Stimulated activated naive CD4-positive, alpha-beta T cell treated with Interleukin-2 at 50 U/mL for 16 hours (primary cell): ENCODE measurements around the gene CARNS1.
"Not testable (repeated sequence)": the region's sequence is repeated elsewhere in the genome, so short reads cannot be mapped to it uniquely, and the experiment has no call there.

Experiments used
- DNase-seq: peaks from one replicate; lab custom pipeline; 2025; lab: John Stamatoyannopoulos, UW

The CARNS1 gene

DNA sequence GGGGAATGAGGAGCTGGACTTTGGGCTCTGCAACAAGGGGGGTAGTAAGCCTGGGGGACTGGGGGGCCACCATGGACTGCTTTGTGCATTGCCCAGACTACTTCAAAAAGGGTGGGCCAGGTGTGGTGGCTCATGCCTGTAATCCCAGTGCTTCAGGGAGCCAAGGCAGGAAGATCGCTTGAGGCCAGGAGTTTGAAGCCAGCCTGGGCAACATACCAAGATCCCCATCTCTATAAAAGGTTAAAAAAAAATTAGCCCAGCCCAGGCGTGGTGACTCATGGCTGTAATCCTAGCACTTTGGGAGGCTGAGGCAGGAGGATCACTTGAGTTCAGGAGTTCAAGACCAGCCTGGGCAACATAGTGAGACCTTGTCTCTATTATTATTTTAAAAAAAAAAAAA is 50.1 kb downstream of the CARNS1 start:
- not testable (repeated sequence) for DNase-seq

DNA sequence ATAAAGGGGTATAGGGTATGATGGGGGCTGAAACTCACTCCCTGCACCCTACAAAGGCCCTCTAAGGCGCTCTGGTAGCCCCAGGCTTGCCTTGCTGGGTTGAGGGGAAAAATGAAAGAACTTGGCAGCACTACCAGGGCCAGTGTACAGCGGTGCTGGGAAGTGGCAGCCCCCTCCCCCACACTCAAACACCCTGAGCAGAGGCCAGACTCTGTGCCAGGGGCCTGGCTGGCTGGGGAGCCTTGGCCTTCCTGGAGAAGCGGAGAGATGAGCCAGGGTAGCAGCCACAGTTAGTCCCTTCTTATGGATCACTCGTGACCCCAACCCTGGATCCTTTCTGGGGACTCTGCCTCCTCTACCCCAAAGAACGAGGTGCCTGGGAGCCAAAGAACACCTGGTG is 50.9 kb downstream of the CARNS1 start:
- no peak for DNase-seq

DNA sequence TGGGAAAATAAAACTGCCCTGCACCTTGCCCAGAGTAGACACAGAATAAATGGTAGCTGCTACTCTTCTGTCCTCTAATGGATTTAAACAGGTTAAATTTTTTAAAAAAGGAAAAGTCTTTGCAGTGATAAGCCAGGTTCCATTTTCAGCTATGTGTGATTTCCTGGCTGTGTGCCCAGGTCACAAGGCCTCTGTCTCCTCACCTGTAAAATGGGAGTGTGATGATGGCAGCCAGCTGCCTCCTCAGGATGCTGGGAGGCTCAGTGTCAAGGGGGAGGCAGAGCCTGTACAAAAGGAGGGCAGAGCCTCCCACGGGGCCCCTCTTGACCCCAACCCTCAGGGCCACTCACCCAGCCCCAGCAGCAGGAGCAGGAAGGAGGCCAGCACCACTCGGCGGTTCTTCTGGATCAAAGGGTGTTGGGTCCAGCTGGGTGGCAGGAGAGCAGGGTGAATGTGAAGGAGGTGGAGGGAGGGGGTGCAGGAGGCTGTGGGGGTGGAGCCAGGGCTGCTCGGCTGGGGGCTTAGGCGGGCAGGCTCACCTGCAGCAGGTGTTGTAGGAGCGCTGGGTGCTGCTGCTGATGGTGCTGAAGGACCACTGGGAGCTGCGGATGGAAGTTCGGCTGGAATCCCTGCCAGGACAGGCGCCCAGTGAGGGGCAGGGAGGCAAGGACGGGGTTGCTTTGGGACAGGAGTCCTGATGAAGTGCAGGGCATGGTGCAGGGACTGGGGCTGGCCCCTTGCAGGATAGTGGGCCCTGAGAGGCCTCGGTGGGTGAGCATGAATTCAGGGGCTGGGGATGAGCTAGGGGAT is 51.7 kb downstream of the CARNS1 start:
- DNase-seq = no peak

DNA sequence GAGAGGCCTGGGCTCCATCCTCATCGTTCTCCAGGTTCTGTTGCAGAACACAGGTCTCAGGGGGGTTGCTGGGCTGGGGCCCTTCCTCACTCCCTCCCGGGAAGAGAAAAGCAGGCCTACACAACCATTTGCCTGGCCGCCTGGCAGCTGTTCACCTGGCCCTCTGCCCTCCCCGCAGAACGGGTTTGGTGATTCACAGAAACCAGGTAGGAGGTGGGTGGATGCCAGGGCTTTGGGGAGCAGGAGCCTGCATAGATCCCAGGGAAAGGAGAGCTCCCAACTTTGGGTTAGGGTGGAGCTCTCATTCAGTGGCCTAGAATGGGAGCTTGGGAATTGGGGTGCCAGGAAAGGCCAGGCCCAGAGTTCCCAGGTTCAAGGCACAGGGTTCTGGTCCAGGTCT is 52.6 kb downstream of the CARNS1 start:
- DNase-seq = peak; percentile 5

DNA sequence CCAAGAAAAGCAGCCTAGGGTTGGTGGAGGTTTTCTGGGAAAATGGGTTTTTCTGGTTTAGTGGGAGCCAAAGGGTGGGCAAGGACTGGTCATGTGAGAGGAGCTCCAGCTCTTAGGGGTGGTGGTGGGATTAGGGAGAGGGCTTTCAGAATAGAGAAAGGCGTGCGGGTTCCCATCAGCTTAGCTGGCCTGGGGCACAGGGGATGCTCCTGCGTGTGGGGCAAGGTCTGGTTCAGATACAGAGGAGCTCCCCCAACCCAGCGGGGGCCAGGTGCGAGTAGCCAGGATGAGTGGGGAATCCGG is 52.9 kb downstream of the CARNS1 start:
- no peak for DNase-seq

GRCh38 chr11:67468759-67469507 is 53.5 kb downstream of the CARNS1 start, which contains the start of gene TMEM134:
TMEM134 (minus strand) TSS chr11:67469251; CDS start chr11:67469192, 59 bp downstream.
- peak; percentile 91 for DNase-seq

- no peak for DNase-seq
Observed at GRCh38 chr11:67469508-67469811, 54.0 kb downstream of the CARNS1 start.

DNA sequence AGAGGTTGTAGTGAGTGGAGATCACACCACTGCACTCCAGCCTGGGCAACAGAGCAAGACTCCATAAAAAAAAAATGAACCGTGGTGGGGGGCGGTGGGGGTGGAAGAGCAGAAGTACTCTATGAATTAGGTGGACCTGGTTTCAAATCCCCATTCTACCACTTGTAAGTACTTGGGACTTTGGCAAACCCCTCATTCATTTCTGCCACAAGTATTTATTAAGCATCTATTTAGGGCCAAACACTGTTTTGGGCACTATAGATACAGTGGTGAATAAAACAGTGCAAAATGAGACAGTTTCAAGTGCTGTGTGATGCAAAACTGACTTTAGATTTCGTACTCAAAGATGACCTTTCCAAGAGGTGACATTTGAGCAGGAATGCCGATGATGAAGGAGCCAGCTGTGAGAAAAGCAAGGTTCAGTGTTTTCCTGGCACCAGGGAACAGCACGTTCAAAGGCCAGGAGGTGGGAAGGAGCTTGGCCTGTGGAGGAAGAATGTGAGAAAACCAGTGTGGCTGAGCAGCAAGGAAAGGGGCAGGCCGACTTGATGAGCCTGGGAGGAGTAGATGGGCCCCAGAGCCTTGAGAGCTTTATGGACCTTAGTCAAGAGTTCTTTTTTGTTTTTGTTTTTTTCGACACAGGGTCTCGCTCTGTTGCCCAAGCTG is 55.0 kb downstream of the CARNS1 start:
- DNase-seq = no peak

DNA sequence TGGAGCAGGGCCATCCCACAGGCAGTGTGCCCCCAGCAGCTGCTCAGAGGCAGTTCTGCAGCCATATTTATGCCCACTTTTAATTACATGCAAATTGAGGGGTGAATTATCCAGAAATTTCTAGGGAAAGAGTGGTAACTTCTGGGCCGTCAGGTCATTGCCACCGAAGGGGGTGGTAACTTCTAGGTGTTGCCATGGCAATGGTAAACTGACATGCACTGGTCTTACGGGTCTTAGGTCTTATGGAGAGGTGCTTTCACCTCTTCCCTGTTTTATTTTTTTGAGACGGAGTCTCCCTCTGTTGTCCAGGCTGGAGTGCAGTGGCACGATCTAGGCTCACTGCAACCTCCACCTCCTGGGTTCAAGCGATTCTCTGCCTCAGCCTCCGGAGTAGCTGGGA is 57.4 kb downstream of the CARNS1 start:
- DNase-seq = no peak
